GM18907 (cell line): ENCODE measurements around the gene SLFNL1.

Experiments used
- ATAC-seq: cut with Tn5 transposase; IDR thresholded peaks from one replicate; pipeline ENCODE4 v1.9.1; 2021; ENCODE audit warnings: mild to moderate bottlenecking, moderate library complexity; ENCODE audit not compliant: unreplicated experiment

SLFNL1 gene

DNA sequence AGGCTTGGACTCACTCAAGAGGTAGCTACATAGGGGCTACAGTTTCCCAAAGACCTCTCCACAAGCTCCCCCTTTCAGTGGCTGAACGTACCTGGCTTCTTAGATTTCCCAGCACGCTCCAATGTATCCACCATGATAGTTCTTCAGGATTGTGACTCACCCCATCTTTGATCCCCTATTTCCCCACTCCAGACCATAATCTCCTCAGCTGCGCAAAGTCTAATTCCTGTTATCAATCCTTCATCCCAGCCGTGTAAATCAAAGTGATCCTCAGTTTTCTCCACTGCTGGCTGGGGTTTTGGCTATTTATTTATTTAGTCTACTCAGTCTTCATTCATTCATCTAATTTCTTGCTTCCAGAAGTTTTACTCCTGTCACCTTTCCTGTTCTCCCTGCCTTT lies 55.1 kb downstream of the SLFNL1 start:
- no peak for ATAC-seq
